Measurements from ENCODE around the gene PI4KA.
A peak's percentile ranks its signal among the peaks of the same experiment; 100 is the strongest.
"Not testable (repeated sequence)": the region's sequence is repeated elsewhere in the genome, so short reads cannot be mapped to it uniquely, and the experiment has no call there.

The PI4KA gene

DNA sequence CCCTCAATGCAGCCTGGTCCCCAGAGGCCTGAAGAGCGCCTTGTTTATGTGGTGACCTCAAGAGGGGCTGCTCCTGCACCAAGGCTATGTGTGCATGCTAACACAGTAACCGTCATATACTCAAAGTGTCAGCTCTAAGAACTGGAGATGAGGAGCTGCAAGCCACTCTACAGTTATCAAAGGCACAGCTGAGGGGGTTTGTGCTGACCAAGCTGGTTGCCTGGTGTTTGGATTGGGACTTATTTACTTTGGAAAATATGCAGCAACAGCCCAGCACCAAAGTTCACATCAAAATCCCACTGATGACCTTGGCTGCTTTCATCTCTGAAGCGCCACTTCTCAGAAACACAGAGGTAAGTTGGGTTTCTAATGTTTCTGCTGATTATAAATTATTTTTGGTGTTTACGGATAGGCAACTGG, 84.8 kb downstream of the PI4KA start, which contains the start of gene SERPIND1:
SERPIND1 (plus strand) TSS at position 321 of the 420 bp plus-strand sequence. CDS start 5,200 bp downstream, outside the sequence.
- no peak for DNase-seq

- DNase-seq = no peak
Measured at GRCh38 chr22:20771918-20772625, 86.5 kb downstream of the PI4KA start.

DNA sequence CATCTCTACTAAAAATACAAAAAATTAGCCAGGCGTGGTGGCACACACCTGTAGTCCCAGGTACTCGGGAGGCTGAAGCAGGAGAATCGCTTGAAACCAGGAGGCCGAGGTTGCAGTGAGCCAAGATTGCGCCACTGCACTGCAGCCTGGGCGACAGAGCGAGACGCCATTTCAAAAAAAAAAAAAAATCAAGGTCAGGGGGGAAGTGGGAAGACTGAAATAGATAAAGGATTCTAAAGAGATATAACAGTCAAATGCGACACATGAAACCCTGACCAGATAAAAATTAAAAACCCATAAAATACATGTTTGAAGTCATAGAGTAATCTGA, 89.2 kb downstream of the PI4KA start:
- not testable (repeated sequence) for DNase-seq

DNA sequence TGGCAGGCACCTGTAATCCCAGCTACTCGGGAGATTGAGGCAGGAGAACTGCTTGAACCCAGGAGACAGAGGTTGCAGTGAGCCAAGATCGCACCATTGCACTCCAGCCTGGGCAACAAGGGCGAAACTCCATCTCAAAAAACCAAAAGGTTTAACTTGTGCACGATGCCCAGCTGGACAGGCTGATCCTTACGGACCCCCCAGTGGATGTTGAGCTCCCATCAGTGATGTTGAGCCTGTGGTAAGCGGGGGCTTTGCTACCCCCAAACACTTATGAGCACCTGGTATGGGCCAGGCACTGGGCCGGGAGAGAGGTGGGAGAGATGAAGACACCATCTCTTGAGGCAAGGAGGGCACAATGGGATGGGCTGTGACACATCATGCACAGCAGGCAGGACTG, 92.1 kb downstream of the PI4KA start:
- DNase-seq = no peak

DNA sequence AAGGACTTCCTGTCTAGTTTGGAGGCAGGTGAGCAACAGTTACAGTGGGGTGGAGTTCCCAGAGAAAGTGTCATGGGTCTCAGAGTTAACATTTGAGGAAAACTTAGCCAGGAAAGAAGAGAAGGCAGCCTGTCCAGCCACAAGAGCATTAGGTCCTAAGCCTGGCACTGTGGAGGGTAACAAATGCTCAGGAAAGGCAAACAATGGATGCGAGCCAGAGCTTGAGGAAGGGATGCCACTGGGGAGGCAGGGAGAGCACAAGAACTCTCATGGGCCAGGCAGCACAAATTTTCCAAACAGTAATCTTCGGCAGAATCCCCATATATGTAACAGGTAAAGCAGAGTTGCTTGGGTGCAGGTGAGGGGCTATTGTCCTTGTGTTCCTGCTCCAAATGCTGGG, 92.7 kb downstream of the PI4KA start:
- no peak for DNase-seq

GRCh38 chr22:20764729-20765128, 93.9 kb downstream of the PI4KA start:
- DNase-seq = no peak

- no peak for DNase-seq
Measured at GRCh38 chr22:20764471-20764720, 94.2 kb downstream of the PI4KA start.

- no peak for DNase-seq
Measured at GRCh38 chr22:20763630-20764470, 94.8 kb downstream of the PI4KA start.

DNA sequence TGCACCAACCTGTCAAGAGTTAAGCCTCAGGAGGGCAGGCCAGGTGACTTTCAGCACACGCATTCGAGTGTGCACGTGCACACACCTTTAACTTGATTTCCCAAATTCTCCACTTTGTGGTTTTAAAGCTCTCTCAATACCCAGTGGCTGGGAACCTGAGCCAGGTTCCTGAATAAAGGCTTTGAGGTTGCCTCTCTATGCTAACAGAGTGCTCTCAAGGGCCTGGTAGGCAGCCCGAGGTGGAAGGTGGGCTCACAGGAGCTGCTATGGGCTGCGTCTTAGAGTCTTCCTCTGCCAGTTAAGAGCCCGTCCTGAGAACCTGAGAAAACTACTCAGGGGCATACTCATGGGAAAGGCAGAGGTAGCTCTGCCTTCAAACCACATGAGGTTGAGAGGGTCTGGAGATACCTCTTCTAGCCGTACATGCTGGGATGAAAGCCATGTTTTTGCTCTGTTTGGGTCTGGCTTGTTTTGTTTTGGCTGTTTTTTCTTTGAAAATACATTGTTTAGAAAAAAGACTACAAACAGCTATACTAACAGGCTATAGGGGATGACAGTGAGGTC, 96.3 kb downstream of the PI4KA start:
- DNase-seq = no peak

- DNase-seq = no peak
Measured at GRCh38 chr22:20761536-20761935, 97.1 kb downstream of the PI4KA start.

DNA sequence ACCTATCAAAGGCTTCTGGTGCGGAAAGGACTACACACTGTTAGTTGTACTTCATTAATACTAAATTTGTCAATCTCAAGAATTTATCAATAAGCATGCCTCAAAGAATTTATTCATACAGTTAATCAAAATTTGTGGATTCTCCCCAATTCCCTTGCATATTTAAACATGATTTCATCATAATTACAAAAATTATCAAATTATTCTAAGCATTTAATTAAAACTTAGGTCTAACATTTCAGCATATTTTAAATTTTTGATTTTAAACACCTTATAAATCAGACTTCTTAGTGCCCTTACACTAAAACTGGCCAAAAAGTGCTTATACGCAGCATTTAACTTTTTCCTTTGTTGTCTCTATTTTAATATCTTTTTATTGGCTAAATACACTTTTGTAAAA, 98.5 kb downstream of the PI4KA start:
- no peak for DNase-seq

DNA sequence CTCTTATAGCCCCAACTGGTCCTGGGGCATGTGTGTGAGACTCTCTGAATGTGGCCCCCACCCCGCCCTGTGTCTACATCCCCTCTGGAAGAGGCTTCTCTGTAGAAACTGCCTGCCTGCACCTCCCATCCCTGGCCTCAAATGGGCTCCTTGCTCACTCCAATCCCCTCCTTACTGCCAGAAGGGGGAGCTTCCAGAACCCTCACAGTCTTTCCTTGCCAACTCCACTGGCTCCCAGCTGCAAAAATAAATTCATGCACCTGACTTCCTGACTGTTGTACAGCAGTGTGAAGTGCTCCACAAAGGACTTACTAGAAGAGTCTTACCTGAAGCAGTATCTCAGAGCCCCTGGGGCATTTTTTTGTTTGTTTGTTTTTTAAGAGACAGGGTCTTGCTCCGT, 99.9 kb downstream of the PI4KA start:
- peak; percentile 30 for DNase-seq

- no peak for DNase-seq
Measured at GRCh38 chr22:20756846-20757245, 101.8 kb downstream of the PI4KA start.

DNA sequence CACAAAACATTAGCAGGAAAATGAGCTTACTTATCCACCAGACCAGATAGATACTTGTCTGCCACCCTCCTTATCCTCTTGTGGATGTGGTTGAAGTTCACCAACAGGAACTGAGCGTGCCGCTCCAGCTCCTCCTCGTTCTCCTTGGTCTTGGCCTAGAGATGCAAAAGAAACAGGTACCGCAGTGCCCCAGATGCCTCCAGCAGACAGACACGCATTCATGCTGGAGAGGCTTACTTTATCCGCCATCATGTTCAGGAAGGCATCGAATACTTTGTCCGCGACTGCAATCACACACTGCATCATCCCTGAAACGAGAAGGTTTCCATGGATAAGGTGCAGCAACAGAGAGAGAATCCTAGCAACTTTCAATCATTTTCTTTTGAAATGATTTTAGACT, 105.7 kb downstream of the PI4KA start:
- DNase-seq = no peak

DNA sequence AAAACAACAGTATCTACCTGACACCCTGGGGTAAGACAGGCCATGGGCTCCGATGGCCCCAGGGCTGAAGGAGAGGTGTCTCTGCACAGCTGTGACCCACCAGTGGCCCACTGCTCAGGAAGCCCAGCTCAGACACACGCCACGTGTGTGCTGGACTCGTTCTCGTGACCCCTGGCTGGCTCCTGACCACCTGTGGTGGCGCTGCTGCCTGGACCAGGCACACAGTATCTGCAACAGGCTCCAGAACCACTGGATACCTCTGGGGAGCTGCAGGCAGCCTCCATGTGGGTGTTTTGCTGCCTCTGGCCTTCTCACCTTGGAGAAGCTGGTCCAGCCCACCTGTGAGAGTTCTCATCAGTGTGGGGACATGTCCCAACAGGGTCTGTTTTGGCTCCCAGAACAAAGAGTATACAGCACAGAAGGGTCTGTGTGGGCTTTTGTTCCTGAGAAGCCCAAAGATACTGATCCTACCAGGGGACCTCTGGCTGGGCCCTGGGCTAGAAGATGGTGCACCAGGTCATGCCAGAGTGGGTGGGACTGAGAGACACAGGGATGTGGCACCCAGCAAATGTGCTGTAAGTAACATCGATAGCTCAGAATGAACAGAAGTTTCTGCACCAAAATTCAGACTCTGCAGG, 106.4 kb downstream of the PI4KA start:
- DNase-seq = no peak

GRCh38 chr22:20751185-20751851, 107.3 kb downstream of the PI4KA start:
- DNase-seq = no peak

- DNase-seq = peak; percentile 70
Measured at GRCh38 chr22:20750461-20751184, 108.0 kb downstream of the PI4KA start.

GRCh38 chr22:20749453-20749852, 109.2 kb downstream of the PI4KA start:
- DNase-seq = no peak

GRCh38 chr22:20748731-20749428, 109.7 kb downstream of the PI4KA start:
- DNase-seq = no peak

DNA sequence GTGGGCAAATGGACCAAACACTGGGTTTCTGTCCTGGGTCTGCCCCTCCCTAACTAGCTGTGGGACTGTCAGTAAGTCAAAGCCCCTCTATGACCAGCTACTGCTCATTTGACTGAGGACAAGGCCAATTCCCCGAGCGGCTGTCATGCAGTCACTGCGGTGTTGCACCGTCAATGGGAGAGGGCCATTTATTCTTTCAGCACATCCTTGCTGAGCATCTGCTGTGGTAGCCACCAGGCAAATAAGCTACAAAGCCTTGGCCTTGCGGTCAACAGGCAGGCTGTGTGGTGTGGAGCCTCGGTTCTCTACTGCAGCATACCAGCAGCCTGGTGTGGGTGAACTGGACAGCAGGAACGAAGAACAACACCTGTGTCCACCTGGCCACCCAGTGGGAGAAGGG, 110.5 kb downstream of the PI4KA start:
- no peak for DNase-seq

- DNase-seq = no peak
Measured at GRCh38 chr22:20747223-20747622, 111.4 kb downstream of the PI4KA start.
